Nephron progenitor cell (in vitro differentiated cells): Measurements from ENCODE around the gene CARMIL1.

Experiments
- DNase-seq: peaks from one replicate; pipeline ENCODE4 v3.0.0; 2021
- H3K27ac Mint-ChIP-seq: 2 replicates; pipeline ENCODE4 v1.8.0; 2021; ENCODE audit warnings: mild to moderate bottlenecking, moderate library complexity, mixed read lengths
- H3K27me3 Mint-ChIP-seq: 2 replicates; pipeline ENCODE4 v1.8.0; 2021; ENCODE audit warnings: mild to moderate bottlenecking, low read depth, mixed read lengths; ENCODE audit not compliant: poor library complexity
- H3K36me3 Mint-ChIP-seq: 2 replicates; pipeline ENCODE4 v1.8.0; 2021; ENCODE audit warnings: low read depth, mixed read lengths
- H3K4me1 Mint-ChIP-seq: 2 replicates; pipeline ENCODE4 v1.8.0; 2021; ENCODE audit warnings: mixed read lengths
- H3K4me3 Mint-ChIP-seq: 2 replicates; pipeline ENCODE4 v1.8.0; 2021; ENCODE audit warnings: mild to moderate bottlenecking, moderate library complexity, mixed read lengths
- H3K9me3 Mint-ChIP-seq: 2 replicates; pipeline ENCODE4 v1.8.0; 2021; ENCODE audit warnings: mild to moderate bottlenecking, moderate library complexity, mixed read lengths
- CTCF ChIP-seq: fragments of 200-600 bp; sonication (generic); IDR thresholded peaks from 2 replicates; pipeline ENCODE4 v1.5.0; 2021; ENCODE audit warnings: antibody characterized with exemption

Gene CARMIL1

GRCh38 chr6:25641377-25641776, 362.2 kb downstream of the CARMIL1 start:
- Mint-ChIP-seq H3K4me1 (no peaks in the 10 kb centered on the region), H3K27me3 (peaks cover 24% of the 10 kb centered on the region), H3K4me3 (no peak overlapping the region), H3K9me3 (no peaks in the 10 kb centered on the region), H3K36me3 (no peaks in the 10 kb centered on the region), H3K27ac (no peak overlapping the region)
- no peak for DNase-seq
- no peak for TF ChIP-seq CTCF

- Mint-ChIP-seq H3K9me3 (no peaks in the 10 kb centered on the region), H3K27me3 (peaks cover 25% of the 10 kb centered on the region), H3K4me1 (no peaks in the 10 kb centered on the region), H3K4me3 (no peak overlapping the region), H3K27ac (no peak overlapping the region), H3K36me3 (no peaks in the 10 kb centered on the region)
- DNase-seq = no peak
- TF ChIP-seq CTCF = no peak
These were observed 362.9 kb downstream of the CARMIL1 start for GRCh38 chr6:25641940-25642666.

DNA sequence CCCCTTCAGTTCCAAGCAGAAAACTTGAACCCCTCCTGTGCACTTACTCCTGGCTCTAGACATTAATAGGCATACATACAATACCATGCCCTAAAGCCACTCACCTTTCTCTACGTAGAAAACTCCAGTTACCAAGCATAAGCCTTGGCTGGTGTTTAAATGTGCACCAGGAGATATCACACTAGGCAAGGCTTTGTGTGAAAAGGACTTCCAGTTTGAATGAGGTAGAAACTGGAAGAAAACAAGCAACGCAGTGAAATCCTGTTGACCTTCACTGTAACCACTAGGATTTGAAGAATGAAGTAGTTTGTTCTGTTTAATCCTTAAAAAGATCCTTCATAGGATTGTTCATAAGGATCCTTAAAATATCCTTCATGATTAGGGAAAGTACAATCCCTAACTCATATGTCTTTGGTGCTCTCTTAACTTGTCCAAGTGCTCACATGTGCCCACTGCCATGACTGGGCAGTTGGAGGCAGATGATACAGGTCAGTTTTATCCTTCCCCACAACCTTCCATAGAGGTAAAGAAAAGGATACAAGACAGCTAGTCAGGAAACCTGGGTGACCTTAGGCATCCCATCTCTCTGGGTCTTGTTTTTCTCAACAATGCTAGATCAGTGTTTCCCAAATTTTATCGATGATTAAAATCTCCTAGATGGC, 363.6 kb downstream of the CARMIL1 start:
- Mint-ChIP-seq H3K9me3 (no peaks in the 10 kb centered on the region), H3K27me3 (peaks cover 30% of the 10 kb centered on the region), H3K27ac (no peak overlapping the region), H3K36me3 (no peaks in the 10 kb centered on the region), H3K4me1 (no peaks in the 10 kb centered on the region), H3K4me3 (no peak overlapping the region)
- no peak for DNase-seq
- TF ChIP-seq CTCF = no peak

GRCh38 chr6:25645916-25646315, 366.7 kb downstream of the CARMIL1 start:
- H3K4me3 Mint-ChIP-seq = no peak overlapping the region
- H3K36me3 Mint-ChIP-seq = no peaks in the 10 kb centered on the region
- peaks cover 49% of the 10 kb centered on the region for H3K27me3 Mint-ChIP-seq
- H3K4me1 Mint-ChIP-seq = no peaks in the 10 kb centered on the region
- H3K9me3 Mint-ChIP-seq = no peaks in the 10 kb centered on the region
- no peak for DNase-seq
- no peak overlapping the region for H3K27ac Mint-ChIP-seq
- TF ChIP-seq CTCF = no peak

DNA sequence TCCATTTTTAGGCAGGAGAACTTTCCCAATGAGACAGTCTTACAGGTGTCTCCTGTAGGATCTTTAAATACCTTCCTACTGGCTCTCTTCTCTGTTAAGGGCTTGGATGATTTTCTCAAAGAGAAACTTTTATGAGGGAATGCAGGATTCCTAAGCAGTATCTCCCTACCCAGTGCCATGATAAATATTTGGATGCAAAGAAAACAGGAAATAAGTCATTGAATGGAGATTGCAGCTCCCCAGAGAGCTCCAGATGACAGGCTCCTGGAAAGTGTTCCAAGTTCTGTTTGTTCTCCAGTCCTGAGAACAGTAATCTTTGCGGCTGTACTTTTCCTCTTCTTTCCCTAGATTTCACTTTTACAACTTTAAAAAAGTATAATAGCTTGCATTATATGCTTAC, 370.4 kb downstream of the CARMIL1 start:
- Mint-ChIP-seq H3K27ac (no peak overlapping the region), H3K4me3 (no peak overlapping the region), H3K4me1 (peaks cover 7% of the 10 kb centered on the region), H3K36me3 (no peaks in the 10 kb centered on the region), H3K27me3 (peaks cover 74% of the 10 kb centered on the region), H3K9me3 (no peaks in the 10 kb centered on the region)
- no peak for TF ChIP-seq CTCF
- DNase-seq = no peak
